PFSK-1 (cell line): Measurements from ENCODE around the gene DDO.

Experiments used
- FOXP2 ChIP-seq: optimal IDR thresholded peaks from 2 replicates; pipeline ENCODE3; 2011; ENCODE audit warnings: borderline replicate concordance, control low read depth, inconsistent platforms; ENCODE audit not compliant: insufficient read depth; ENCODE audit errors: extremely low read length, extremely low read depth
- POLR2AphosphoS5 ChIP-seq: IDR thresholded peaks from 2 replicates; pipeline ENCODE4 v1.6.1; 2012; ENCODE audit warnings: low read depth, mild to moderate bottlenecking, control low read depth, low read length, moderate library complexity
- SIN3A ChIP-seq: IDR thresholded peaks from 2 replicates; pipeline ENCODE4 v1.6.1; 2012; ENCODE audit warnings: mild to moderate bottlenecking, low read length, moderate library complexity, borderline replicate concordance; ENCODE audit not compliant: insufficient read depth
- TAF1 ChIP-seq: IDR thresholded peaks from 2 replicates; pipeline ENCODE4 v1.6.1; 2012; ENCODE audit warnings: low read length, control low read depth, borderline replicate concordance; ENCODE audit not compliant: insufficient read depth
- TF ChIP-seq, protein P1 (sequence below), 2 experiments: IDR thresholded peaks; 2 replicates each; pipeline versions ENCODE4 v1.6.1 to v1.8.0; 2011 to 2012; ENCODE audit warnings: low read depth in 2 of 2, low read length in 2 of 2, control low read depth in 1 of 2, inconsistent platforms in 1 of 2, mild to moderate bottlenecking in 1 of 2, moderate library complexity in 1 of 2; ENCODE audit not compliant: insufficient read depth in 1 of 2

GRCh38 chr6:110353457-110354001, 61.8 kb downstream of the DDO start:
- TF ChIP-seq, protein P1, sequence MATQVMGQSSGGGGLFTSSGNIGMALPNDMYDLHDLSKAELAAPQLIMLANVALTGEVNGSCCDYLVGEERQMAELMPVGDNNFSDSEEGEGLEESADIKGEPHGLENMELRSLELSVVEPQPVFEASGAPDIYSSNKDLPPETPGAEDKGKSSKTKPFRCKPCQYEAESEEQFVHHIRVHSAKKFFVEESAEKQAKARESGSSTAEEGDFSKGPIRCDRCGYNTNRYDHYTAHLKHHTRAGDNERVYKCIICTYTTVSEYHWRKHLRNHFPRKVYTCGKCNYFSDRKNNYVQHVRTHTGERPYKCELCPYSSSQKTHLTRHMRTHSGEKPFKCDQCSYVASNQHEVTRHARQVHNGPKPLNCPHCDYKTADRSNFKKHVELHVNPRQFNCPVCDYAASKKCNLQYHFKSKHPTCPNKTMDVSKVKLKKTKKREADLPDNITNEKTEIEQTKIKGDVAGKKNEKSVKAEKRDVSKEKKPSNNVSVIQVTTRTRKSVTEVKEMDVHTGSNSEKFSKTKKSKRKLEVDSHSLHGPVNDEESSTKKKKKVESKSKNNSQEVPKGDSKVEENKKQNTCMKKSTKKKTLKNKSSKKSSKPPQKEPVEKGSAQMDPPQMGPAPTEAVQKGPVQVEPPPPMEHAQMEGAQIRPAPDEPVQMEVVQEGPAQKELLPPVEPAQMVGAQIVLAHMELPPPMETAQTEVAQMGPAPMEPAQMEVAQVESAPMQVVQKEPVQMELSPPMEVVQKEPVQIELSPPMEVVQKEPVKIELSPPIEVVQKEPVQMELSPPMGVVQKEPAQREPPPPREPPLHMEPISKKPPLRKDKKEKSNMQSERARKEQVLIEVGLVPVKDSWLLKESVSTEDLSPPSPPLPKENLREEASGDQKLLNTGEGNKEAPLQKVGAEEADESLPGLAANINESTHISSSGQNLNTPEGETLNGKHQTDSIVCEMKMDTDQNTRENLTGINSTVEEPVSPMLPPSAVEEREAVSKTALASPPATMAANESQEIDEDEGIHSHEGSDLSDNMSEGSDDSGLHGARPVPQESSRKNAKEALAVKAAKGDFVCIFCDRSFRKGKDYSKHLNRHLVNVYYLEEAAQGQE (IDR thresholded peaks at IDR 0.05; ENCODE audit: insufficient read depth in 1 of 2, low read depth in 2 of 2, low read length in 2 of 2), result no peak
- TF ChIP-seq TAF1 (no peak), POLR2AphosphoS5 (no peak), SIN3A (no peak), FOXP2 (no peak)
